HG03571 (cell line): ENCODE results near the gene CDK2.
A peak's percentile ranks its signal among the peaks of the same experiment; 100 is the strongest.
"Not testable (repeated sequence)": the region's sequence is repeated elsewhere in the genome, so short reads cannot be mapped to it uniquely, and the experiment has no call there.

Experiments
- ATAC-seq: cut with Tn5 transposase; IDR thresholded peaks from one replicate; pipeline ENCODE4 v1.9.1; 2021; ENCODE audit not compliant: unreplicated experiment

CDK2 gene

GRCh38 chr12:55966408-55967281 is at the start of gene CDK2:
Gene CDK2, plus strand, starts transcription at chr12:55966830. Its CDS starts 179 bp downstream, at chr12:55967009.
- peak; percentile 80 for ATAC-seq

GRCh38 chr12:55919032-55919431 is 47.6 kb upstream of the CDK2 start:
- ATAC-seq, result not testable (repeated sequence)

- no peak for ATAC-seq
Observed at GRCh38 chr12:55922126-55922525, 44.5 kb upstream of the CDK2 start.

- not testable (repeated sequence) for ATAC-seq
Observed at GRCh38 chr12:55923648-55924047, 43.0 kb upstream of the CDK2 start.

- no peak for ATAC-seq
Observed at GRCh38 chr12:55925371-55925770, 41.3 kb upstream of the CDK2 start.

GRCh38 chr12:55925870-55926737 is 40.5 kb upstream of the CDK2 start:
- no peak for ATAC-seq

GRCh38 chr12:55926738-55927587 is 39.7 kb upstream of the CDK2 start:
- peak; percentile 34 for ATAC-seq

GRCh38 chr12:55927588-55928502 is 38.8 kb upstream of the CDK2 start, which contains the start of gene PYM1:
Gene PYM1, minus strand, starts transcription at chr12:55927894. Its CDS starts 133 bp downstream, at chr12:55927761.
- ATAC-seq, result peak; percentile 38

GRCh38 chr12:55929306-55929791 is 37.3 kb upstream of the CDK2 start:
- ATAC-seq, result peak; percentile 43

GRCh38 chr12:55930771-55931316 is 35.8 kb upstream of the CDK2 start, which contains the start of gene DGKA:
Gene DGKA, plus strand, starts transcription at chr12:55931162. Its CDS starts 5,342 bp downstream, at chr12:55936504.
- no peak for ATAC-seq

- ATAC-seq, result no peak
Observed at GRCh38 chr12:55931317-55931779, 35.3 kb upstream of the CDK2 start.

- ATAC-seq, result no peak
Observed at GRCh38 chr12:55931780-55932550, 34.7 kb upstream of the CDK2 start.

GRCh38 chr12:55932551-55932910 is 34.1 kb upstream of the CDK2 start:
- ATAC-seq, result no peak

GRCh38 chr12:55933169-55933798 is 33.3 kb upstream of the CDK2 start:
- ATAC-seq, result no peak

GRCh38 chr12:55933799-55934742 is 32.6 kb upstream of the CDK2 start:
- no peak for ATAC-seq

- ATAC-seq, result no peak
Observed at GRCh38 chr12:55934773-55935172, 31.9 kb upstream of the CDK2 start.

- no peak for ATAC-seq
Observed at GRCh38 chr12:55935738-55936151, 30.9 kb upstream of the CDK2 start.
